Kidney epithelial cell (primary cell): ENCODE data around the gene SORCS2. TPM values are rescaled to one million over a fixed set of nuclear protein-coding genes. Genes with fewer than 3 reads are reported as not detected.

Experiments
- DNase-seq: peaks from one replicate; pipeline ENCODE4 v3.0.0-alpha.2; 2010; ENCODE audit warnings: low read depth
- H3K27me3 ChIP-seq: 2 replicates; pipeline ENCODE4 v1.6.0; 2011; ENCODE audit warnings: low read length; ENCODE audit not compliant: control insufficient read depth, insufficient read depth
- H3K36me3 ChIP-seq: 2 replicates; pipeline ENCODE4 v1.5.1; 2011; ENCODE audit warnings: low read length; ENCODE audit not compliant: control insufficient read depth, insufficient read depth
- H3K4me3 ChIP-seq: 2 replicates; pipeline ENCODE4 v1.5.1; 2011; ENCODE audit warnings: low read depth, mild to moderate bottlenecking, control low read depth, low read length
- CTCF ChIP-seq: IDR thresholded peaks from 2 replicates; pipeline ENCODE4 v1.5.1; 2011; ENCODE audit warnings: mild to moderate bottlenecking, moderate library complexity, low read length, control low read depth, inconsistent platforms; ENCODE audit not compliant: insufficient read depth, poor library complexity, severe bottlenecking
- total RNA-seq: library from RNA; depleted of rRNA; stranded (reverse); fragments of >200 nt; gene quantifications from 2 replicates; pipeline ENCODE4 v1.2.3, GENCODE V29; 2015

The SORCS2 gene
- total RNA-seq, 1 donor from 2014 or later, result 1.4 TPM

- TF ChIP-seq CTCF, result no peak
- peaks cover 4% of the 10 kb centered on the region for H3K27me3 ChIP-seq
- no peaks in the 10 kb centered on the region for H3K36me3 ChIP-seq
- no peak overlapping the region for H3K4me3 ChIP-seq
- DNase-seq, result no peak
These were observed 469.6 kb downstream of the SORCS2 start for GRCh38 chr4:7661846-7662506.

GRCh38 chr4:7662507-7662846 lies 470.1 kb downstream of the SORCS2 start:
- no peak for TF ChIP-seq CTCF
- Histone ChIP-seq H3K27me3 (peaks cover 4% of the 10 kb centered on the region), H3K4me3 (no peak overlapping the region), H3K36me3 (no peaks in the 10 kb centered on the region)
- no peak for DNase-seq

GRCh38 chr4:7663075-7663541 lies 470.8 kb downstream of the SORCS2 start:
- H3K36me3 ChIP-seq, result no peaks in the 10 kb centered on the region
- no peak for TF ChIP-seq CTCF
- H3K27me3 ChIP-seq, result peaks cover 4% of the 10 kb centered on the region

GRCh38 chr4:7664106-7664505 lies 471.8 kb downstream of the SORCS2 start:
- peaks cover 4% of the 10 kb centered on the region for H3K27me3 ChIP-seq
- no peak overlapping the region for H3K4me3 ChIP-seq
- TF ChIP-seq CTCF, result no peak
- H3K36me3 ChIP-seq, result no peaks in the 10 kb centered on the region
- no peak for DNase-seq

More at GRCh38 chr4:7663075-7663541, 470.8 kb downstream of the SORCS2 start:
- DNase-seq, result no peak
- H3K4me3 ChIP-seq, result no peak overlapping the region

GRCh38 chr4:7665321-7665720 lies 473.0 kb downstream of the SORCS2 start:
- DNase-seq, result no peak
- Histone ChIP-seq H3K27me3 (peaks cover 4% of the 10 kb centered on the region), H3K4me3 (no peak overlapping the region), H3K36me3 (no peaks in the 10 kb centered on the region)
- no peak for TF ChIP-seq CTCF

- TF ChIP-seq CTCF, result no peak
- Histone ChIP-seq H3K4me3 (no peak overlapping the region), H3K27me3 (peaks cover 6% of the 10 kb centered on the region), H3K36me3 (no peaks in the 10 kb centered on the region)
- DNase-seq, result no peak
These were observed 473.7 kb downstream of the SORCS2 start for GRCh38 chr4:7666011-7666410.
